ENCODE results near the gene TSC1. TPM values are rescaled to one million over a fixed set of nuclear protein-coding genes. Genes with fewer than 3 reads are reported as not detected.

Gene TSC1
- total RNA-seq, 2 experiments from 2014 or later, result 23.9 to 28.6 TPM

DNA sequence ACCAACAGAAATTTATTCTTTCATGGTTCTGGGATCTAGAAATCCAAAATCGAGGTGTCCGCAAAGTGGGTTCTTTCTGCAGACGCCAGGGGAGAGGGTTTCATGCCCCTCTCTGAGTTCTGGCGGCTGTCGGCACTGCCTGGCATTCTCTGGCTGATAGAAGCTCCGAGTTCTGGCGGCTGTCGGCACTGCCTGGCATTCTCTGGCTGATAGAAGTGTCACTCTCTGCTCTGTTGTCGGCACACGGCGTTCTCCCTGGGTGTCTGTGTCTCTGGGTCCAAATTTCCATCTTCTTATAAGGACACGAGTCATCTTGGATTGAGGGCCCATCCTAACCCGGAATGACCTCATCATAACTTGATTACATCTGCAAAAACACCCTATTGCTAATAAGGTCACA, 41.7 kb upstream of the TSC1 start:
- no peaks in the 10 kb centered on the region for H3K36me3 Mint-ChIP-seq (ENCODE audit: low read depth)
- ChIA-PET CTCF (interaction anchor here (0.9 kb wide), 1 partner anchor 36 kb away, joined by 4 read pairs; no protein-coding TSS in a partner anchor), POLR2A (no interaction called here)
- no peak overlapping the region for H3K27ac Mint-ChIP-seq
- H3K9me3 Mint-ChIP-seq (ENCODE audit: low read depth), result no peaks in the 10 kb centered on the region
- no peaks in the 10 kb centered on the region for H3K4me1 Mint-ChIP-seq
- H3K4me3 Mint-ChIP-seq, result no peak overlapping the region
- H3K27me3 Mint-ChIP-seq, result peaks cover 31% of the 10 kb centered on the region
- ATAC-seq, result no peak
- intact Hi-C loops (cut with DNase I, micrococcal nuclease), result no loop called here
- DNase-seq, result no peak

- DNase-seq (no peak), ATAC-seq (no peak)
- Mint-ChIP-seq H3K9me3 (ENCODE audit: low read depth) (no peaks in the 10 kb centered on the region), H3K27me3 (peaks cover 34% of the 10 kb centered on the region), H3K4me3 (no peak overlapping the region), H3K4me1 (no peaks in the 10 kb centered on the region), H3K36me3 (ENCODE audit: low read depth) (no peaks in the 10 kb centered on the region), H3K27ac (no peak overlapping the region)
- ChIA-PET CTCF (interaction anchor here (0.9 kb wide), 1 partner anchor 37 kb away, joined by 4 read pairs; no protein-coding TSS in a partner anchor), POLR2A (no interaction called here)
- intact Hi-C loops (cut with DNase I, micrococcal nuclease), result no loop called here
Measured at GRCh38 chr9:132985489-132985888, 41.1 kb upstream of the TSC1 start.

GRCh38 chr9:132985071-132985350, 40.6 kb upstream of the TSC1 start:
- Mint-ChIP-seq H3K36me3 (ENCODE audit: low read depth) (no peaks in the 10 kb centered on the region), H3K4me1 (no peaks in the 10 kb centered on the region), H3K27ac (no peak overlapping the region), H3K4me3 (no peak overlapping the region), H3K27me3 (peaks cover 36% of the 10 kb centered on the region), H3K9me3 (ENCODE audit: low read depth) (no peaks in the 10 kb centered on the region)
- DNase-seq, result no peak
- intact Hi-C loops (cut with DNase I, micrococcal nuclease), result no loop called here
- ATAC-seq, result no peak
- CTCF ChIA-PET, result no interaction called here
- POLR2A ChIA-PET, result no interaction called here

- CTCF ChIA-PET, result no interaction called here
- Mint-ChIP-seq H3K27me3 (peaks cover 41% of the 10 kb centered on the region), H3K36me3 (ENCODE audit: low read depth) (no peaks in the 10 kb centered on the region), H3K27ac (no peak overlapping the region), H3K9me3 (ENCODE audit: low read depth) (no peaks in the 10 kb centered on the region), H3K4me3 (no peak overlapping the region), H3K4me1 (no peaks in the 10 kb centered on the region)
- intact Hi-C loops (cut with DNase I, micrococcal nuclease), result no loop called here
- no peak for DNase-seq
- ATAC-seq, result no peak
- POLR2A ChIA-PET, result interaction anchor here (0.6 kb wide), 1 partner anchor 40 kb away, joined by 4 read pairs; the partner anchor contains the start of gene TSC1
Measured at GRCh38 chr9:132984202-132985070, 40.0 kb upstream of the TSC1 start.

DNA sequence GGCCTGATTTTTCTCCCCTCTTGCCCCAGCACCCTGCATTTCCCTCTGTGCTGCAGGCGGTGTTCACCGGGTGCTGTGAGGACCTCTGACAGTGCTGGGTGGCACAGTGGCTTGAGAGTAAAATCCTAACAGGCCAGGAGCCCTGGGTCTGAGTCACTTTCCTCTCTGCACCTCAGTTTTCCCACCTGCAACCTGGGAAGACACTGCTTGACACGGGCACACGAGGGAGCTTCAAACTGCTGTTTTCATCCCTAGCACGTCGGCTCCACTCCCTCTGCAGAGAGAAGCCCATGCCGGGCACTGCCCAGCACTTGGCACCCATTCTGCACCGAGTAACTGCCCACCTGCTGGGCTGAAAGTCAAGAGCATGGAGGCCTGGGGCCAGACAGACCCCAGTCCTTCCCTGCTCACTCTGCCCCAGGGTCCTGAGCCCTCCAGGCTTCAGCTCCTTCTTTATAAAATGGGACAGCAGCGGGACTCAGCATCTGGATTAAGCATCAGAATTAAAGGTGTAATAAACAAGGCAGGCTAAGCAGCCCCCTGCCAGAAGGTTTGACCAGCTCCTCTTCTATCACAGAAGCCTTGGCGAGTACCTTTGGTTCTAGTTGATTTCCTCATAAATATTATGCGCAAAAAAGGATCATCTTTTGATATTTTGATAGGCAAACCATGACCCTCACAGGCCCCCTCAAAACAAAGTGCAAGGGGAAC, 39.2 kb upstream of the TSC1 start:
- ChIA-PET CTCF (interaction anchor here (1.0 kb wide), 1 partner anchor 13 kb away, joined by 4 read pairs; no protein-coding TSS in a partner anchor), POLR2A (no interaction called here)
- H3K4me1 Mint-ChIP-seq, result peaks cover 1% of the 10 kb centered on the region
- H3K27ac Mint-ChIP-seq, result no peak overlapping the region
- no peaks in the 10 kb centered on the region for H3K9me3 Mint-ChIP-seq (ENCODE audit: low read depth)
- intact Hi-C loops (cut with DNase I, micrococcal nuclease), result no loop called here
- H3K27me3 Mint-ChIP-seq, result peaks cover 46% of the 10 kb centered on the region
- no peak for ATAC-seq
- DNase-seq, result no peak
- no peaks in the 10 kb centered on the region for H3K36me3 Mint-ChIP-seq (ENCODE audit: low read depth)
- H3K4me3 Mint-ChIP-seq, result no peak overlapping the region

DNA sequence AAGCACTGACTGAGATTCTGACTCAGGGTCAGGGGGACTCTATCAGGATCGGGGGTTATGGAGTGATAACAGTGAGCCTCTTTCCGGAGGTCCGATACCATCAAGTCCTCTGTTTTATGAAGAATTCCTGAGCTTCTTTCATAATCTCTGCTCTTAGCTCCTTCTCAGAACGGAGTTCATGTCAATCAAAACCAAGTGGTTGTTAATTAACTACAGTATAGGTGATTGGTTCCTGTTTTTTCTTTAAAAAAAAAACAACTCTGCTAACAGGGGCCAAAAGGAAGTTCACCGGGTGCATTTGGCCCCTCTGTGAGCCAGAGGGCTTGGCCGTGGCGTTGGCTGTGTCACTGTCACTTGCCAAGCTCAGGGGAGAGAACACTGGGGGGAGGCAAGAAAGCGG, 38.0 kb upstream of the TSC1 start:
- POLR2A ChIA-PET, result no interaction called here
- Mint-ChIP-seq H3K36me3 (ENCODE audit: low read depth) (no peaks in the 10 kb centered on the region), H3K27me3 (peaks cover 50% of the 10 kb centered on the region), H3K4me3 (no peak overlapping the region), H3K9me3 (ENCODE audit: low read depth) (no peaks in the 10 kb centered on the region), H3K4me1 (peaks cover 5% of the 10 kb centered on the region), H3K27ac (no peak overlapping the region)
- ATAC-seq (no peak), DNase-seq (no peak)
- intact Hi-C loops (cut with DNase I, micrococcal nuclease), result no loop called here
- CTCF ChIA-PET, result interaction anchor here (1.0 kb wide), 1 partner anchor 12 kb away, joined by 4 read pairs; no protein-coding TSS in a partner anchor

GRCh38 chr9:132980157-132980556, 35.7 kb upstream of the TSC1 start:
- peaks cover 5% of the 10 kb centered on the region for H3K4me1 Mint-ChIP-seq
- DNase-seq (no peak), ATAC-seq (no peak)
- CTCF ChIA-PET, result interaction anchor here (0.6 to 1.0 kb wide), 2 partner anchors 42 to 164 kb away, joined by 3 read pairs; no protein-coding TSS in a partner anchor
- no peak overlapping the region for H3K4me3 Mint-ChIP-seq
- H3K27ac Mint-ChIP-seq, result no peak overlapping the region
- no peaks in the 10 kb centered on the region for H3K9me3 Mint-ChIP-seq (ENCODE audit: low read depth)
- H3K36me3 Mint-ChIP-seq (ENCODE audit: low read depth), result no peaks in the 10 kb centered on the region
- intact Hi-C loops (cut with DNase I, micrococcal nuclease), result no loop called here
- POLR2A ChIA-PET, result no interaction called here
- peaks cover 43% of the 10 kb centered on the region for H3K27me3 Mint-ChIP-seq

- H3K36me3 Mint-ChIP-seq (ENCODE audit: low read depth), result no peaks in the 10 kb centered on the region
- DNase-seq (no peak), ATAC-seq (no peak)
- CTCF ChIA-PET, result interaction anchor here (0.8 to 2.1 kb wide), 7 partner anchors 14 to 130 kb away, joined by 3 to 7 read pairs (median 4); no protein-coding TSS in a partner anchor
- POLR2A ChIA-PET, result no interaction called here
- H3K27ac Mint-ChIP-seq, result no peak within 1 kb of the TSS
- H3K4me1 Mint-ChIP-seq, result peaks cover 5% of the 10 kb centered on the region
- H3K9me3 Mint-ChIP-seq (ENCODE audit: low read depth), result no peaks in the 10 kb centered on the region
- peaks cover 48% of the 10 kb centered on the region for H3K27me3 Mint-ChIP-seq
- H3K4me3 Mint-ChIP-seq, result no peak within 1 kb of the TSS
- intact Hi-C loops (cut with DNase I, micrococcal nuclease), result loop anchor here (5.0 to 10.0 kb wide), 2 partner anchors 169 to 564 kb away; partner anchors contain the start of gene CFAP77 (in 1 of the 2)
Measured at GRCh38 chr9:132978451-132979131, 34.2 kb upstream of the TSC1 start, which contains the start of gene GFI1B. TSS of gene GFI1B (plus strand) at chr9:132978694. CDS start at chr9:132986679, 7,985 bp downstream.

GRCh38 chr9:132978112-132978450, 33.7 kb upstream of the TSC1 start:
- ATAC-seq, result no peak
- no peak overlapping the region for H3K27ac Mint-ChIP-seq
- peaks cover 46% of the 10 kb centered on the region for H3K27me3 Mint-ChIP-seq
- CTCF ChIA-PET, result interaction anchor here (0.8 to 2.1 kb wide), 9 partner anchors 14 to 649 kb away, joined by 3 to 7 read pairs (median 3); no protein-coding TSS in a partner anchor
- POLR2A ChIA-PET, result no interaction called here
- peaks cover 5% of the 10 kb centered on the region for H3K4me1 Mint-ChIP-seq
- no peak for DNase-seq
- H3K36me3 Mint-ChIP-seq (ENCODE audit: low read depth), result no peaks in the 10 kb centered on the region
- H3K9me3 Mint-ChIP-seq (ENCODE audit: low read depth), result no peaks in the 10 kb centered on the region
- no peak overlapping the region for H3K4me3 Mint-ChIP-seq
- intact Hi-C loops (cut with DNase I, micrococcal nuclease), result loop anchor here (5.0 to 10.0 kb wide), 2 partner anchors 169 to 563 kb away; partner anchors contain the start of gene CFAP77 (in 1 of the 2)

DNA sequence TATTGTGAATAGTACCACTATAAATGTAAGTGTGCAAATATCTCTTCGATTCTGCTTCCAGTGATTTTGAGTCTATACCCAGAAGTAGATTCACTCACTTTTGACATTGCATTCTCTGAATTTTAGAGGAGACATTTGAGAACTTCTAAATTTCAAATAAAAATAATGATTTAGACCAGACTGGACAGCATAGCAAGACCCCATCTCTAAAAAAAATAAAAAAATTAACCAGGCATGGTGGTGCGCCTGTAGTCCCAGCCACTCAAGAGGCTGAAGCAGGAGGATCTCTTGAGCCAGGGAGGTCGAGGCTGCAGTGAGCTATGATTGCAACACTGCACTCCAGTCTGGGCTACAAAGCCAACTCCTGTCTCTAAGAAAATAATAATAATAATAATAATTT, 32.2 kb upstream of the TSC1 start:
- ATAC-seq (no peak), DNase-seq (no peak)
- ChIA-PET POLR2A (no interaction called here), CTCF (interaction anchor here (0.8 to 2.1 kb wide), 3 partner anchors 16 to 45 kb away, joined by 3 to 7 read pairs (median 5); no protein-coding TSS in a partner anchor)
- no peak overlapping the region for H3K27ac Mint-ChIP-seq
- H3K4me3 Mint-ChIP-seq, result no peak overlapping the region
- no peaks in the 10 kb centered on the region for H3K36me3 Mint-ChIP-seq (ENCODE audit: low read depth)
- no peaks in the 10 kb centered on the region for H3K9me3 Mint-ChIP-seq (ENCODE audit: low read depth)
- peaks cover 5% of the 10 kb centered on the region for H3K4me1 Mint-ChIP-seq
- intact Hi-C loops (cut with DNase I, micrococcal nuclease), result loop anchor here (5.0 to 10.0 kb wide), 2 partner anchors 171 to 562 kb away; partner anchors contain the start of gene CFAP77 (in 1 of the 2)
- peaks cover 36% of the 10 kb centered on the region for H3K27me3 Mint-ChIP-seq

- intact Hi-C loops (cut with DNase I, micrococcal nuclease), result loop anchor here (5.0 to 10.0 kb wide), 2 partner anchors 171 to 561 kb away; partner anchors contain the start of gene CFAP77 (in 1 of the 2)
- Mint-ChIP-seq H3K4me3 (no peak overlapping the region), H3K27ac (no peak overlapping the region), H3K27me3 (peaks cover 31% of the 10 kb centered on the region), H3K4me1 (peaks cover 5% of the 10 kb centered on the region), H3K36me3 (ENCODE audit: low read depth) (no peaks in the 10 kb centered on the region), H3K9me3 (ENCODE audit: low read depth) (no peaks in the 10 kb centered on the region)
- CTCF ChIA-PET, result interaction anchor here (0.8 to 1.2 kb wide), 2 partner anchors 27 to 61 kb away, joined by 3 to 5 read pairs; no protein-coding TSS in a partner anchor
- POLR2A ChIA-PET, result interaction anchor here (0.6 kb wide), 1 partner anchor 16 kb away, joined by 3 read pairs; no protein-coding TSS in a partner anchor
- DNase-seq (no peak), ATAC-seq (no peak)
Measured at GRCh38 chr9:132975961-132976360, 31.5 kb upstream of the TSC1 start.

All from activated CD4-positive, alpha-beta T cell treated with anti-CD3 and anti-CD28 coated beads for 36 hours (primary cell).